Frontal cortex (tissue), 4 donors: ENCODE data around the gene EHBP1L1. TPM values are rescaled to one million over a fixed set of nuclear protein-coding genes. Genes with fewer than 3 reads are reported as not detected.
A peak's percentile ranks its signal among the peaks of the same experiment; 100 is the strongest.
"Not testable (repeated sequence)": the region's sequence is repeated elsewhere in the genome, so short reads cannot be mapped to it uniquely, and the experiment has no call there.

Experiments used
- DNase-seq, 2 donors: peaks; one replicate each; pipeline ENCODE4 v3.0.0; 2012; ENCODE audit warnings: low spot score in 2 of 2
- FAIRE-seq: peaks from 2 replicates; lab custom pipeline; 2012; peaks lifted over from hg19 to GRCh38; lab: Jason Lieb, UNC
- total RNA-seq: library from RNA; depleted of rRNA; stranded (reverse); fragments of >200 nt; gene quantifications from one replicate; pipeline ENCODE4 v1.2.3, GENCODE V29; 2014
- donor health status: control.
- donor health status: control.
- donor health status: control.

EHBP1L1 gene
- total RNA-seq, 1 donor from 2014 or later = 8.6 TPM

DNA sequence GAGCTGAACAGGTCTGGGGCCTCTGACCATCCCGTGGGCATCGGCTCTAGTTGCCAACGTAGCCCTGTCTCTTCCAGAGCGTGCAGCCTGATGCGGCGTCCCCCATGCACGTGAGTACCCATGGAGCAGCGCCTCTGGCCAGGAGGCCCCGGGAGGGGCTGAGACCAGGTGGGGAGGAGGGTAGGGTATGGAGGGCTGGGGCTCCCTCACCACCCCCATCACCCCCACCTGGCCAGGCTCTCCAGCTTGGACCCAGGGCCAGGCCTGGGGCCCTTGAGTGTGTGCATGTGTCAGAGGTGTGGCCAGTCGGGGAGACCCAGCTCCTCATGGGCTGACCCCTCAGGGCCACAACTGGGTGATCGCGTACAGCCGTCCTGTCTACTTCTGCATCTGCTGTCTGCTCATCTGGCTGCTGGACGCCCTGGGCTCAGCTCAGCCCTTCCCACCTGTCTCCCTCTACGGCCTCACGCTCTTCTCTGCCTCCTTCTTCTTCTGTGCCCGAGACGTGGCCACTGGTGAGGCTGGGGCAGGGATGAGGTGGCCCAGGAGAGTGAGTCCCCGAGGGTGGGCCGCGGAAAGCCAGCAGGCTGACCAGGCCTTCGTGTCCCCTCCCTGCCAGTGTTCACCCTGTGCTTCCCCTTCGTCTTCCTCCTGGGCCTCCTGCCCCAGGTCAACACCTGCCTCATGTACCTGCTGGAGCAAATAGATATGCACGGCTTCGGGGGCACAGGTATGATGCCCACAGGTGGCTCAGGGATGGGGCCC lies 48.2 kb downstream of the EHBP1L1 start:
- FAIRE-seq (no peak), DNase-seq (no peak)

DNA sequence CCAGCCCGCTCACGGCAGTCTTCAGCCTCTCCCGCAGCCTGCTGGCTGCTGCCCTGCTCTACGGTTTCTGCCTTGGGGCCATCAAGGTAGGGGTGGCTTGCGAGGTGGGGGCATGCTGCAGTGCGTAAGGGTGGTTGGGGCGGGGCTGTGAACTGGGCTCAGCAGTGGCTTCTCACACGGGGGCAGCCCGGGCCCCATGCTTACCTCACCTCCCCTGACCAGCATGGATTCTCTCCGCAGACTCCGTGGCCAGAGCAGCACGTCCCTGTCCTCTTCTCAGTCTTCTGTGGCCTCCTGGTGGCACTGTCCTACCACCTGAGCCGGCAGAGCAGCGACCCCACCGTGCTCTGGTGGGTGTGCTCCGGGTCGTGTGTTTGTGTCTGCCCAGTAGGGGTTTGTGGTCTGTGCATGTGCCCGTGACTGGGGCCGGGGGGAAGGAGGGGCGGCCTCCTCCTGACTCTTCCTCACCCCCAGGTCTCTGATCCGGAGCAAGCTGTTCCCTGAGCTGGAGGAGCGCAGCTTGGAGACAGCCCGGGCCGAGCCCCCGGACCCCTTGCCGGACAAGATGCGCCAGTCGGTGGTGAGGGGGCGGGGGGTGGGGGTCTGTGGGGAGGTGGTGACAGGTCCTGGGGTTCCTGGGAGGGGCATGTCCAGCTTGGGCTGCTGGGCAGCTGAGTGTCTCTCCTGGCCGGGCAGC lies 49.2 kb downstream of the EHBP1L1 start:
- DNase-seq = no peak

DNA sequence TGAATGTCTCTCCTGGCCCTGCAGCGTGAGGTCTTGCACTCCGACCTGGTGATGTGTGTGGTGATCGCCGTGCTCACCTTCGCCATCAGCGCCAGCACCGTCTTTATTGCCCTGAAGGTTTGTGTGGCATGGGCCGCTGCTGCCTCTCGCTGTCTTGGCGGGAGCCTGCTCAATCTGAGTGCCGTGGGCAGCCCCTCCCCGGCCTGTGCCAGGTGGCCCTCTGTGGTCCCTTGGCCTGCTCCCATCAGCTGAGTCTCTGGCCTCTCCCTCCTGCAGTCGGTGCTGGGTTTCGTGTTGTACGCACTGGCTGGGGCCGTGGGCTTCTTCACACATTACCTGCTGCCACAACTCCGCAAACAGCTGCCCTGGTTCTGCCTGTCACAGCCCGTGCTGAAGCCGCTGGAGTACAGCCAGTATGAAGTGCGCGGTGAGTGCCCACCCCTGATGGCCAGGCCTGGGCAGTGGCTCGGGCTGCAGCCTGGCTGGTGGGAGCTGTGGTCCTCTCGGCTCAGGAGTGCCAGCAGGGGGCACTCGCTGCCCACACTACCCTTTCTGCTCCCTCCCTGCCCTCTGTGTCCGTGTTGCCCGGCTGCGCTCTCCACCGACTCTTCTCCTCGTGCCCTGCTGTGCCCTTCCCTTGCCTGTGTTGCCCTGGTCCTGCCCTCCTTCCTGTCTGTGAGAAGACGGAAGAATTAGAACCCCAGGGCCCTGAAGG lies 49.9 kb downstream of the EHBP1L1 start:
- DNase-seq (peak; percentile 80 to 89), FAIRE-seq (no peak)

More for the DNA sequence above, 49.2 kb downstream of the EHBP1L1 start:
- FAIRE-seq = no peak

DNA sequence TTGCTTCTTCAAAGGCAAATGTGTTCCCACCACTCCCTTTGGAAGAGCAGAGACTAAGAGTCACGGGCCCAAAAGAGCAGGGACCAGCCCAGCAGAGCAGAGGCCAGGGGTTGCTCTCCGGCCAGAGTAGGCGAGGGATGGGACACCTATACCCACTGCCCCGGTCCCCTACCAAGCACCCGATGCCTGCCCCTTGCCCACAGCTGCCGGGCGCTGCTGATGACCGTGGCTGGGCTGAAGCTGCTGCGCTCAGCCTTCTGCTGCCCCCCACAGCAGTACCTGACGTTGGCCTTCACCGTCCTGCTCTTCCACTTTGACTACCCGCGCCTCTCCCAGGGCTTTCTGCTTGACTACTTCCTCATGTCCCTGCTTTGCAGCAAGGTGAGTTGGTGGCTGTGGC lies 51.3 kb downstream of the EHBP1L1 start:
- DNase-seq = no peak
- no peak for FAIRE-seq

DNA sequence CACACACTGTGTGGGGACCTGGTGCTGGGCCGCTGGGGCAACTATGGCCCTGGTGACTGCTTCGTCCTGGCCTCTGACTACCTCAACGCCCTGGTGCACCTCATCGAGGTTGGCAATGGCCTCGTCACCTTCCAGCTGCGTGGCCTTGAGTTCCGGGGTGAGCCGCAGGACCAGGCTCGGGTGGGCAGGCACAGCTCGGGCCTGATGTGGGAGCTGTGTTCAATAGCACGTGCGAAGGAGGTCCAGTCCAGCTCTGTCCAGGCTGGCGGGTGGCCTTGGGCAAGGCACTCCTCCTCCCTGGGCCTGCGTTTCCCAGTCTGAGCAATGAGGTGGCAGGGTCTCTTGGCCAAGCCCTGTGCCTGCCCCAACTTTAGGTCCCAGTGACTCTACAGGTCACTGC lies 53.7 kb downstream of the EHBP1L1 start:
- FAIRE-seq (no peak), DNase-seq (no peak)

DNA sequence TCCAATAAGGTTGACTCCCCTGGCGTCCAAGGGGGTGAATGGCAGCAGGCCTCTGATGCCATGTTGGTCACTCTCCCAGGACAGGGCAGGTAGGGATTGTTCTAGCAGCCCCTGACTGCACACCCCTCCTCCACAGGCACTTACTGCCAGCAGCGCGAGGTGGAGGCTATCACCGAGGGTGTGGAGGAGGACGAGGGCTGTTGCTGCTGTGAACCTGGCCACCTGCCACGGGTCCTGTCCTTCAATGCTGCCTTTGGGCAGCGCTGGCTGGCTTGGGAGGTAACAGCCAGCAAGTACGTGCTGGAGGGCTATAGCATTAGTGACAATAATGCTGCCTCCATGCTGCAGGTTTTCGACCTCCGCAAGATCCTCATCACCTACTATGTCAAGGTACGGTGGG lies 54.4 kb downstream of the EHBP1L1 start:
- FAIRE-seq (no peak), DNase-seq (no peak)

DNA sequence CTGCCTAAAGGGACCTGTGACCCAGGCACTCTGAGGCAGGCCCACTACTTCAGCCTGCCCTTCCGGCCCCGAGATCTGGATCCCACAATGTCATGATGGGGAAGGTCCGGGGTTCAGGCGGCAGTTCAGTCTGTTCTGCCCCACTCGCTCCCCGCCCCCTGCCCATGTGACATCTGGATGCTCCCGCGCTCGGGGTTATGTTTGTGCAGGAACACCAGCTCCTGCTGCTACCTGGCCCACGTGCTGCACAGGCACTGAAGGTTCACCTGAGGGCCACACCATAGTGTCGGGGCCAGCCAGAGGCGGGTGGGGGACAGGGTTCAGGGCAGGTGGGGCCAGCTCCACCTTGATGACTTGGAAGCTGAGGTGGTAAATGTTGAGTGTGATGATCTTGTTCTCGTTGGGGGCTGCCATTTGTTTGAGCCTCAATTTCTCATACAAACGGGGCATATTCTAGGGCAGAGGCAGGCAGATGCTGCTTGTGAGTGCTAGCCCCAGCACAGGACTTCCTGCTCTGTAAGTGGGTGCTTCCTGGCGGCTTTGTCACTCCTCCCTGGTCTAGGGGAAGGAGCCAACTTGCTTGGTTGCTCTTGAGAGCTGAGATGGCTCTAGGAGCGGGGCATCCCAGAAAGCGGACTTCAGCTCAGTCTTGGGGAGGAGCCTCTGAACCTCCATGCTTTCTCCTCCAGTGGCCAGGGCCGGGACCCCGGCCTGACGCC lies 57.7 kb downstream of the EHBP1L1 start:
- DNase-seq (no peak), FAIRE-seq (no peak)

DNA sequence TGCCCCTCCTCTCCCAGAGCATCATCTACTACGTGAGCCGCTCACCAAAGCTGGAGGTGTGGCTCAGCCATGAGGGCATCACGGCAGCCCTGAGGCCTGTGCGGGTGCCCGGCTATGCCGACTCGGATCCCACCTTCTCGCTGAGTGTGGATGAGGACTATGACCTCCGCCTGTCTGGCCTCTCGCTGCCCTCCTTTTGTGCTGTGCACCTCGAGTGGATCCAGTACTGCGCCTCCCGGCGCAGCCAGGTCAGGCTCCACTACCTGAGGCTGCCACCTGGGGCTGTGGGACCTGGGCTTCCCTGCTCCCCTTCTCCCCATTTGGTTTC lies 58.2 kb downstream of the EHBP1L1 start:
- DNase-seq (no peak), FAIRE-seq (no peak)

DNA sequence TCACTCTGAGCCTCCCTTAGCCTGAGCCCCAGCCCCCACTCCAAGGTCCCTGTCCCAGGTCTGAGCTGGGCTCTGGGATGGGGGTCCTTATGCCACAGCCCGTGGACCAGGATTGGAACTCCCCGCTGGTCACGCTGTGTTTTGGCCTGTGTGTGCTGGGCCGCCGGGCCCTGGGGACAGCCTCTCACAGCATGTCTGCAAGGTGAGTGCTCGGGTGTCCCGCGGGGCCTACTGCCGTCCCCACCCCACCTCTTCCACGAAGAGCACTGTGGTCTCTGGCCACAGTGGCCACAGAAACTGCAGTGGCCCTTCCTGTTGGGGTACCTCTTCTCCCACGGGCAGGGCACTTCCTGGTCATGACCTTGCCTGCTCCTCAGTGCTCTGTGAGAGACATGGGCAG lies 58.6 kb downstream of the EHBP1L1 start:
- no peak for DNase-seq
- no peak for FAIRE-seq

DNA sequence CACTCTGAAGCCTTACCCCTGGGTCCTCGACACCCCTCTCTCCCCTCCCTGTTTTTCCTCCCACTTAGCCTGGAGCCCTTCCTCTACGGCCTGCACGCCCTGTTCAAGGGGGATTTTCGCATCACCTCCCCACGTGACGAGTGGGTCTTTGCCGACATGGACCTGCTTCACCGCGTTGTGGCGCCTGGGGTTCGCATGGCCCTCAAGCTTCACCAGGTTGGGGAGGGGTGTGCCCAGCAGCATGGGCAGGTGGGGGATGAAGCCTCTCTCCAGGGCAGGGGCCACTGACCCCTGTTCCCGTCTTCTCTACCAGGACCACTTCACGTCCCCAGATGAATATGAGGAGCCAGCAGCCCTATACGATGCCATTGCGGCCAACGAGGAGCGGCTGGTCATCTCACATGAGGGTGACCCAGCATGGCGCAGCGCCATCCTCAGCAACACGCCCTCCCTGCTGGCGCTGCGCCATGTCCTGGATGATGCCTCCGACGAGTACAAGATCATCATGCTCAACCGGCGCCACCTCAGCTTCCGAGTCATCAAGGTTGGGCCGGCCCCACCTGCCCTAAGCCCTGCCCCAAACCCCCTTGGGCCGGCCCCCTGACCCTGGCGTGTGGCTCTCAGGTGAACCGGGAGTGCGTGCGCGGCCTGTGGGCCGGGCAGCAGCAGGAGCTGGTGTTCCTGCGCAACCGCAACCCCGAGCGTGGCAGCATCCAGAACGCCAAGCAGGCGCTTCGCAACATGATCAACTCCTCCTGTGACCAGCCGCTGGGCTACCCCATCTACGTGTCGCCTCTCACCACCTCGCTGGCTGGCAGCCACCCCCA lies 59.3 kb downstream of the EHBP1L1 start:
- FAIRE-seq = no peak

DNA sequence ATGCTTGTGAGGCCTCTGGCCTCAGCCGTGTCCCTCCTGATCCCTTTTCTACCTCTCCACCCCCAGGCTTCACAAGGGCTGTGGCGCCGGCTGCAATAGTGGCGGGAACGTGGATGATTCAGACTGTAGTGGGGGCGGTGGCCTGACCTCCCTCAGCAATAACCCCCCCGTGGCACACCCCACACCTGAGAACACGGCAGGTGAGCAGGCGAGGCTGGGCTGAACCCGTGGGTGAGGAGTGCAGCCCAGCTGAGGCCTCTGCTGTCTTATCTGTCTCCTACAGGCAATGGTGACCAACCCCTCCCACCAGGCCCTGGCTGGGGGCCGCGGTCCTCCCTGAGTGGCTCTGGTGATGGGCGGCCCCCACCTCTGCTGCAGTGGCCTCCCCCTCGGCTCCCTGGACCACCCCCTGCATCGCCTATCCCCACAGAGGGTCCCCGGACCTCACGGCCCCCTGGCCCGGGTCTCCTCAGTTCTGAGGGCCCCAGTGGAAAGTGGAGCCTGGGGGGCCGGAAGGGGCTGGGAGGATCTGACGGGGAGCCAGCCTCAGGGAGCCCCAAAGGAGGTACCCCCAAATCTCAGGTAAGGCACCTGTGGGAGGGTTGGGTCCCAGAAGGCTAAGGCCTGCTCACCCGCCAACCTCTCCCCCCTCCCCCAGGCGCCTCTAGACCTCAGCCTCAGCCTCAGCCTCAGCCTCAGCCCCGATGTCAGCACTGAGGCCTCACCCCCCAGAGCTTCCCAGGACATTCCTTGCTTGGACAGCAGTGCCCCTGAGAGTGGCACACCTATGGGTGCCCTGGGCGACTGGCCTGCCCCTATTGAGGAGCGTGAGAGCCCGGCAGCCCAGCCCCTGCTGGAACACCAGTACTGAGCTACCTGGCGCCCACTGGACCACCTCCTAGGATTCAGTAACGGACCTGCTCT lies 60.5 kb downstream of the EHBP1L1 start:
- no peak for FAIRE-seq
- no peak for DNase-seq

More for the DNA sequence above, 59.3 kb downstream of the EHBP1L1 start:
- no peak for DNase-seq

DNA sequence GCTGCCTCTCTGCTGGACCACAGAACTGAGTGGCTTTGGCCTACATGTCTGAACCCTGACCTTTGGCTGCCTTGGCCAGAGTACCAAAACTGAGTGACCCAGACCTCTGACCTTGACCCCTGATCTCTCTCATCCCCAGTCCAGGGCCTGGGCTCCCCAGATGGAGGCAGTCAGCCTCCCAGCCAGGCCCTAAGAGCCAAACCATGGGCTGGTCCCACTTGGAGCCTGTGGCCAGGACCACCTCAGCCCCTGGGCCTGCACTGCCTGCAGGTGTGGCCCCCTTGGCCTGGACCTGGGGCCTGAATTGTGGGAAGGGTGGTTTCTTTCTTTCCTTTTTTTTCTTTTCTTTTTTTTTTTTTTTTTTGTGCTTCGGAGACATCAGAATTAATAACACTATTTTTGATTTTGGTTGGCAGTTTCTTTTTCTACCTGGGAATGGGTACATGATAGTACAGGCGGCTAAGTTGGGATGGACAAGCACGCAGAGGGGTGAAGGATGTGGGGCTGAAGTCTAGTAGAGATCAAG lies 61.2 kb downstream of the EHBP1L1 start:
- FAIRE-seq (no peak), DNase-seq (no peak)

DNA sequence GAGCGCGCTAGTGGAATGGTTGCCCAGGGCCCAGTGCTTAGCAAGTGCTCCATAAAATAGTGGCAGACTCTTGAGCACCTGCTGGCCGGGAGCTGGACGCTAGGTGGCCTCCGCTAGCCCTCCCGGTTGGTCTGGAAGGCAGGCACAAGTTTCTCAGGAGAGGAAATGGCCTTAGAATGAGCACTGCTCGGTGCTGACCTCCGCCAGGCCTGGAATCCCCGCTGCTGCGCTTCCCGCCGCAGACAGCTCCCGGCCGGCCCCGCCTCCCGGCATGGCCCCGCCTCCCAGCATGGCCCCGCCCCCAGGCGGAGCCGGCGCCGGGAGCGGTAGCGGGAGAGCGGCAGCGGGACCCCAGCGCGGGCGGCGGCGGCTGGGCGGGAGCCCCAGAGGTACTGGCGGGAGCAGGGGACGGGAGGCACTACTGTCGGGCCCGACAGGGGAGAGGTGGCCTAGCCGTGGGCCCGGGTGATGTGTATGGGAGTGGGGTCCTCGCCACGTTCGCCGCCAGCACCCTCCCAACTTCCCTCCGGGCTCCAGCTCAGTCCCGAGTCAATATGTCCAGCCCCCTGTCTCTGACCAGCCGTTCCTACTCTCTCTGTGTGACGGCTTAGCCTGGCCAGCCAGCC lies 62.1 kb downstream of the EHBP1L1 start, which contains the start of gene SIPA1:
SIPA1 (plus strand) TSS at position 308 of the 626 bp plus-strand sequence. CDS start 2,821 bp downstream, outside the sequence.
- DNase-seq (peak; percentile 83 to 91), FAIRE-seq (no peak)

DNA sequence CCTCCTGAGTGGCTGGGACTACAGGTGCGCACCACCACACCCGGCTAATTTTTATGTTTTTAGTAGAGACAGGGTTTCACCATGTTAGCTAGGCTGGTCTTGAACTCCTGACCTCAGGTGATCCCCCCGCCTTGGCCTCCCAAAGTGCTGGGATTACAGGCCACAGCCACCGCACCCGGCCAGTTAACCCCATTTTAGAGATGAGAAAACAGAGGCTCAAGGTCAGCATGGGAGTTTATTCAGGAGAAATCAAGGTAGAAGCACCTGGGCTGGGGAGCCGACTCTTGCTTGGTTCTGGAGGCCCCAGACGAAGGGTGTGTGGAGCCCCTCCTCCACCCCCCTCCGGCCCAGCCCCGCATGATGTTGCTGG lies 63.4 kb downstream of the EHBP1L1 start:
- not testable (repeated sequence) for DNase-seq, FAIRE-seq

DNA sequence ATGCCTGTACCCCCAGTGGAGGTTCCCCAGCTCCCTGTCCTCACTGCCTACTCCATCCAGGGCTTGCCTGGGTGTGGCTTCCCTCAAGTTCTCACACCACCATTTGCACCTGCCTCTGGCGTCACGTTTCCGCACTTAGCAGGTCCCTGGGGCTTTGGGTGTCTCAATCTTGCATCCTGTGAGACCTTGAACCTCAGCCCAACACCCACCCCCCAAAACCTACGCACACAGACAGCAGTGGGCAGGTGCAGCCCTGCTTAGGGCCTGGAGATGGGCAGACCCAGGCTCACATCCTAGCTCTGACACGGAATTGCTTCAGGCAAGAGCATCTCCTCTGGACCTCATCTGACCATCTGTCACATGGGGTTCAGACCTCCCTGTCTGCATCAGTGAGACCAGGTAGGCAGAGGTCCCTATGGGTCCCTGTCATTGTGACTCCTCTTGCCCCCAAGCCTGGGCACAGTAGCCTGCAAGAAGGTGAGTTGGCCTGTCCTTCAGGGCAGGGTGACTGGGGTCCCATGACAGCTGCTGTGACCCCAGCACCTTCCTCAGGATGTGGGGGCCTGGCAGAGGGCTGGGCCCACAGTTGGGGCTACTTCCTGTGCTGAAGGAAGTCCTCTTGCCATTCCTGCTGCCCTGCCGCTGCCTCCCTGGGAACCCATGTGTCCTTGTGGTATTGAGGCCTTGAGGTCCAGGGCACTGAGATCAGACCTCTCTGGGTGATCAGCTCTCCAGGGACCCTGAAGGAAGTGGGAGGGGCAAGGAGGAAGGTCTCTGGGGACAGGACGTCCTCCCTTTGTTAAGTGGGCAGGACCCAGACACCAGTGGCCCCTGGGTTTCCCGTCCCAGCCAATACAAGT lies 64.0 kb downstream of the EHBP1L1 start:
- FAIRE-seq (no peak), DNase-seq (no peak)

DNA sequence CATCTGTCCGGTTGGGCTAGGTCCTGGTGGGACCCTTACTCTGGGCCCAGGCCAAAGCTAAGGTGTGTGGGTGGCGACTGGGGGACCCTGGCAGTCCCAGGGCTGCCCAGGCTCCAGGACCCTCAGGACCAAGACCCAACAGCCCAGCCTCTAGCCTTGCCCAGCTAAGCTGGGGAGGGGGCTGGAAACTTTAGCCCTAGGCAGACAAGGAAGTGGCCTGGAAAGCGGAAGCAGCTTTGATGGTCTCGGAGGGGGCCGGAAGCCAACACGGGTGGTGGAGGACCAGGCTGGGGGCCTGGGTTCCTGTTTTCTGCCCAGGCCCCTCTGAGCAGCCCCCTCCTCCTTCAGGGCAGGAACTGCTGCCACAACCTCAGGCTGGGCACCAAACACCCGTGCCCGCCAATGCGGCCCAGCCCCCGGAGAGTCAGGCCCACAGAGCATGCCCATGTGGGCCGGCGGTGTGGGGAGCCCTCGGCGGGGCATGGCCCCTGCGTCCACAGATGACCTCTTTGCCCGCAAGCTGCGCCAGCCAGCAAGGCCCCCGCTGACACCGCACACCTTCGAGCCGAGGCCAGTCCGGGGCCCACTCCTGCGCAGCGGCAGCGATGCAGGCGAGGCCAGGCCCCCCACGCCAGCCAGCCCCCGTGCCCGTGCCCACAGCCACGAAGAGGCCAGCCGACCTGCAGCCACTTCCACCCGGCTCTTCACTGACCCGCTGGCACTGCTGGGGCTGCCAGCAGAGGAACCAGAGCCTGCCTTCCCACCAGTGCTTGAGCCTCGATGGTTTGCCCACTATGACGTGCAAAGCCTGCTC lies 64.8 kb downstream of the EHBP1L1 start:
- no peak for FAIRE-seq

More for the DNA sequence above, 64.8 kb downstream of the EHBP1L1 start:
- DNase-seq = no peak
